Mucosa of stomach (tissue), 1 donor: ENCODE results near the gene ZNF280A.

Experiments used
- H3K27me3 ChIP-seq: one replicate; pipeline ENCODE4 v1.7.0; 2013; ENCODE audit warnings: mild to moderate bottlenecking, low read length; ENCODE audit not compliant: control insufficient read depth, insufficient read depth
- H3K36me3 ChIP-seq: one replicate; pipeline ENCODE4 v1.7.0; 2013; ENCODE audit warnings: low read length; ENCODE audit not compliant: control insufficient read depth, insufficient read depth
- H3K4me1 ChIP-seq: one replicate; pipeline ENCODE4 v1.7.0; 2013; ENCODE audit warnings: mild to moderate bottlenecking, low read length; ENCODE audit not compliant: control insufficient read depth, insufficient read depth
- H3K4me3 ChIP-seq: one replicate; pipeline ENCODE4 v1.7.0; 2013; ENCODE audit warnings: low read length
- H3K9ac ChIP-seq: one replicate; pipeline ENCODE4 v1.7.0; 2013; ENCODE audit warnings: mild to moderate bottlenecking, low read length, moderate library complexity
- H3K9me3 ChIP-seq: one replicate; pipeline ENCODE4 v1.7.0; 2013; ENCODE audit warnings: mild to moderate bottlenecking, low read length, moderate library complexity; ENCODE audit not compliant: control insufficient read depth
- donor health status: Pancreatic carcinoma.

ZNF280A gene

DNA sequence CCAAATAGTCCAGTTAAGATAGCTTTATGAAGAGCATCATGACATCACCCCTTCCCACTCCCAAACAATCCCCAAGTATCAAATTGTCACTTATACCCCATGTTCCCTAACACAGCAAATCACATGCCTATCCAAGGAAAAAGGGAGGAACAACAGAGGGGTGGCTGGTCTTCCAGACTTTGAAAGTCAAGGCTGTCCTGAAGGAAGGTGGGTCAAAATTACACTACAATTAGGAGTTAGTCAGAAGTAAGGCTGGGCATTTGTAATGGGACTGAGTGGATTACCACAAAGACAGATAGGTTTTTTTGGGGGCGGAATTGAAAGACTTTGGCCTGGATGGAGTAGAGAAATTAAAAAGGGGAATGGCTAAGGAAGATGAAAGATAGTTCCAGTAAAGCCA, 33.1 kb upstream of the ZNF280A start:
- no peak overlapping the region for H3K4me3 ChIP-seq
- no peaks in the 10 kb centered on the region for H3K9me3 ChIP-seq
- H3K4me1 ChIP-seq, result no peaks in the 10 kb centered on the region
- H3K36me3 ChIP-seq, result no peaks in the 10 kb centered on the region
- H3K9ac ChIP-seq, result no peak overlapping the region
- H3K27me3 ChIP-seq, result no peaks in the 10 kb centered on the region

DNA sequence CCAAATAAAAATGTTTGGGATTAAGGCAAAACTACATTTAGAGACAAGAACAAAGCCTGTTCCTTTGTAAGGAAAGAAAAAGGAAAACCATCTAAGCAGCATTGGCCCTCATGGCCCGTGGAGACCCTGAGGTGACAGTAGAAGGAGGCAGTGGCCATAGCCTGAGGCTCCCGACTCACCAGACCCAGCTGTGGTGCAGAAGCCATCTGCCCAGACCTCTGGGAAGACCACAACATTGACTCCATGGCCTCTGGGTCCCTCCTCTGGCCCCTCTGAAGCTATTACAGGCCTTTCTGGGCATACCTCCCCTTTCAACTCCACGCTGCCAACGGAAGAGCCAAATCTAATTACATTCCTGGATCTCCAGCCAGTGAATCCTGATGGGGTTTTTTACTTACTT, 32.6 kb upstream of the ZNF280A start:
- Histone ChIP-seq H3K9me3 (no peaks in the 10 kb centered on the region), H3K36me3 (no peaks in the 10 kb centered on the region), H3K9ac (no peak overlapping the region), H3K27me3 (no peaks in the 10 kb centered on the region), H3K4me1 (no peaks in the 10 kb centered on the region), H3K4me3 (no peak overlapping the region)

- Histone ChIP-seq H3K36me3 (no peaks in the 10 kb centered on the region), H3K27me3 (no peaks in the 10 kb centered on the region), H3K9me3 (no peaks in the 10 kb centered on the region), H3K4me3 (no peak overlapping the region), H3K9ac (no peak overlapping the region), H3K4me1 (no peaks in the 10 kb centered on the region)
These were observed 30.8 kb upstream of the ZNF280A start for GRCh38 chr22:22550789-22551434.

DNA sequence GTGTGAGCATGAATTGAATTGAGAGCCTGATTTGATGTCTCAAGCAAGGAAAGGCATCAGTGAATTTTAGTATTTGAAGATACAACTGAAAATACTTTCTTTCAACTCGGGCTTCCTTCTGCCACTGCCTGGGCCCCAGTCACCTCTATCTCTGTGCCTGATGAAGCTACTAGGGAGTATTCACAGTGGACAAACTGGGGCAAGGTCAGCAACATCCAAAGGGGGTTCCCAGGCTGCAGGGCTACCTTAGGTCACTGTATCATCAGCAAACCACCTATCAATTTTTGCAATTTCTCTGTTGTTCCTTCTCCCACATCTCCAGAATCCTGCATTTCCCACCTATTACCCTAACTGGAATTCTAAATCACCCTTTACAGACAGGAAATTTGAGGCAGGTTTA, 28.8 kb upstream of the ZNF280A start:
- no peak overlapping the region for H3K9ac ChIP-seq
- H3K4me3 ChIP-seq, result no peak overlapping the region
- no peaks in the 10 kb centered on the region for H3K36me3 ChIP-seq
- no peaks in the 10 kb centered on the region for H3K9me3 ChIP-seq
- H3K27me3 ChIP-seq, result no peaks in the 10 kb centered on the region
- H3K4me1 ChIP-seq, result no peaks in the 10 kb centered on the region

- H3K9me3 ChIP-seq, result no peaks in the 10 kb centered on the region
- no peaks in the 10 kb centered on the region for H3K27me3 ChIP-seq
- H3K4me1 ChIP-seq, result no peaks in the 10 kb centered on the region
- no peak overlapping the region for H3K4me3 ChIP-seq
- no peaks in the 10 kb centered on the region for H3K36me3 ChIP-seq
- H3K9ac ChIP-seq, result no peak overlapping the region
These were observed 28.2 kb upstream of the ZNF280A start for GRCh38 chr22:22548317-22548716.

DNA sequence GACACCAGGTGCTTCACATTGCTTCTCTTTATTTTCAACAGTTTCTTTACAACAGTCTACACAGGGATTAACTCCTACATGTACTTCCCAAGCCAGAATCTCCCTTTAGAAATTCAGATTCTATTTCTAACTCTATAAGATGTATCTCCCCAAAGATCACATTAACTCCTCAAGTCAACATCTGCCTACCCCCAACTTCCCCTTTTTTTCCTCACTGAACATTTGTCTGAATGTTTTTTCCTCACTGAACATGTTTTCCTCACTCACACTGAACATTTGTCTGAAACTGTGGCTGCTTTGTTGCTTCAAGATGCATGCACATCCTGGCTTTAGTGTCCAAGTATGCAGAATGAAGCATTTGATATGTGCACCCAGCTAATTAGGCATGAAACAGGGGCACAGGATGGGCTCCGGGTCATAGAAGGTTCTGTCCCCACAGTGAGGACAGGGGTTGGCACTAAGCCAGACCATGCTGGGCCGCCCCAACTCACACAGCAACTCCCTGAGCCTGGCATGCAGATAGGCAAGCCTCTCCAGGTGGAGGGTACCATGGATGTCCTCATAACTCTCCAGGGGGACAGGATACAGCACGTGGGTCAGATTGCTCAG, 27.7 kb upstream of the ZNF280A start:
- Histone ChIP-seq H3K4me3 (no peak overlapping the region), H3K27me3 (no peaks in the 10 kb centered on the region), H3K4me1 (no peaks in the 10 kb centered on the region), H3K9me3 (no peaks in the 10 kb centered on the region), H3K9ac (no peak overlapping the region), H3K36me3 (no peaks in the 10 kb centered on the region)

- Histone ChIP-seq H3K9ac (no peak overlapping the region), H3K4me1 (no peaks in the 10 kb centered on the region), H3K9me3 (no peaks in the 10 kb centered on the region), H3K36me3 (no peaks in the 10 kb centered on the region), H3K27me3 (no peaks in the 10 kb centered on the region), H3K4me3 (no peak overlapping the region)
These were observed 27.2 kb upstream of the ZNF280A start for GRCh38 chr22:22547226-22547625.

GRCh38 chr22:22546490-22546889, 26.4 kb upstream of the ZNF280A start:
- H3K36me3 ChIP-seq, result no peaks in the 10 kb centered on the region
- H3K9me3 ChIP-seq, result no peaks in the 10 kb centered on the region
- H3K4me3 ChIP-seq, result no peak overlapping the region
- H3K27me3 ChIP-seq, result no peaks in the 10 kb centered on the region
- H3K9ac ChIP-seq, result no peak overlapping the region
- H3K4me1 ChIP-seq, result no peaks in the 10 kb centered on the region

GRCh38 chr22:22545084-22545483, 25.0 kb upstream of the ZNF280A start:
- Histone ChIP-seq H3K36me3 (no peaks in the 10 kb centered on the region), H3K9ac (no peak overlapping the region), H3K4me1 (no peaks in the 10 kb centered on the region), H3K27me3 (no peaks in the 10 kb centered on the region), H3K9me3 (no peaks in the 10 kb centered on the region), H3K4me3 (no peak overlapping the region)

DNA sequence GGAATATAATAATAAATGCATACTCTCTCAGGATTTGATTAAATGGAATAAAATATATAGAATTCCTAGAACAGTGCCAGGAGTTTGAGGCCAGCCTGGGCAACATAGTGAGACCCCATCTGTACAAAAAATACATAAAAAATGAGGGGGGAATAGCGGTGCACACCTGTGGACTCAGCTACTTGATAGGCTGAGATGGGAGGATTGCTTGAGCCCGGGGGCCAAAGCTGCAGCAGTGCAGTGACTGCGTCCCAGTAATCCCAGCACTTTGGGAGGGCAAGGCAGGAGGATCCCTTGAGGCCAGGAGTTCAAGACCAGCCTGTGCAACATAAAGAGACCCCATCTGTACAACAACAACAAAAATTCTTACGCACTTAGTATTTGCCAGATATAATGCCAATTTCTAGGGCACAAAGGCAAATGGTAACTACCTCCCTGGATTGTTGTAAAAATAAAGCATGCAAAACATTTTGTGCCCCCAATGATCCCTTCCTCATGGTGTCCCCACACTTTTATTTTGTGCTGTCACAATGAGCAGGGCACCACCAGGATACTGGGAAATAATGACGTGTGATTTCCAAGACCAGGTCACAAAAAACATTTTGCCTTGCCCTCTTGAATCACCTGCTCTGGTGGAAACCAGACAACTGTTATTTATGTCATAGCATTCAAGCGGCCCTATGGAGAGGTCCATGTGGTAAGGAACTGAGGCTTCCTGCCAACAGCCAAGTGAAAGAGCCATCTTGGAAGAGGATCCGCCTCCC, 18.3 kb upstream of the ZNF280A start:
- H3K4me3 ChIP-seq, result no peak overlapping the region
- no peaks in the 10 kb centered on the region for H3K4me1 ChIP-seq
- H3K36me3 ChIP-seq, result no peaks in the 10 kb centered on the region
- no peak overlapping the region for H3K9ac ChIP-seq
- H3K27me3 ChIP-seq, result no peaks in the 10 kb centered on the region
- H3K9me3 ChIP-seq, result no peaks in the 10 kb centered on the region

DNA sequence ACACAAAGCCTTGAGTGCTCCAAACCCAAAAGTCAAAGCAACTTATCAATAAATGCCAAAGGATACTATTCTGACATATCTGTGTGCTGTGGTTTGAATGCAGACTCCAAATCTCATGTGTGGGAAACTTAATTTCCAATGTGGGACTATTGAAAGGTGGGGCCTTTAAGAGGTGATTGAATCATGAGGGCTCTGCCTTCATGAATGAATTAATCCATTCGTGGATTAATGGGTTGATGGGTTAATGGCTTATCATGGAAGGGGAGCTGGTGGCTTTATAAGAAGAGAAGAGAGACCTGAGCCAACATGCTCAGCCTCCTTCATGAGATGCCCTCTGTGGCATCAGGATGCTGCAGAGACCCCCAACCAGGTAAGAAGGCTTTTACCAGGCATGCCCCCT, 16.8 kb upstream of the ZNF280A start:
- no peaks in the 10 kb centered on the region for H3K9me3 ChIP-seq
- H3K27me3 ChIP-seq, result no peaks in the 10 kb centered on the region
- H3K36me3 ChIP-seq, result no peaks in the 10 kb centered on the region
- no peaks in the 10 kb centered on the region for H3K4me1 ChIP-seq
- no peak overlapping the region for H3K9ac ChIP-seq
- no peak overlapping the region for H3K4me3 ChIP-seq

DNA sequence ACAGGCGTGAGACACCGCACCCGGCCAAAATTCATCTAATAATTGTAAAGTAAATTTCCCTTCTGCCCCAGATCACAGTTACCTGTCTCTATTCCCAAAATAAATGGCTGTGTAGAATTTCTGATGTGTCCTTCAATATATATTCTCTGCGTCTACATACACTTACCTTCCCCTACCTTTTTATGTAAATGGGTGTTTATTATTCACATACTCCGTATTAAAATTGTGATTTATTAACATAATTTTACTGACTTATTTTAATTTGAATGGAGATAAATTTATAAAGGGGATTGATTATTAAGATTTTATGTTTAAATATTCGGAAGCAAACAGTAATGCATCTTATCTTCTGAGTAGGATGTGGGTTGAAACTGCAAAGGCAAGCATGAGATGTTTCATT, 16.4 kb upstream of the ZNF280A start:
- no peak overlapping the region for H3K4me3 ChIP-seq
- H3K27me3 ChIP-seq, result no peaks in the 10 kb centered on the region
- H3K9ac ChIP-seq, result no peak overlapping the region
- no peaks in the 10 kb centered on the region for H3K9me3 ChIP-seq
- H3K4me1 ChIP-seq, result no peaks in the 10 kb centered on the region
- H3K36me3 ChIP-seq, result no peaks in the 10 kb centered on the region
